ENCODE measurements around the gene SRRM2.

The SRRM2 gene

DNA sequence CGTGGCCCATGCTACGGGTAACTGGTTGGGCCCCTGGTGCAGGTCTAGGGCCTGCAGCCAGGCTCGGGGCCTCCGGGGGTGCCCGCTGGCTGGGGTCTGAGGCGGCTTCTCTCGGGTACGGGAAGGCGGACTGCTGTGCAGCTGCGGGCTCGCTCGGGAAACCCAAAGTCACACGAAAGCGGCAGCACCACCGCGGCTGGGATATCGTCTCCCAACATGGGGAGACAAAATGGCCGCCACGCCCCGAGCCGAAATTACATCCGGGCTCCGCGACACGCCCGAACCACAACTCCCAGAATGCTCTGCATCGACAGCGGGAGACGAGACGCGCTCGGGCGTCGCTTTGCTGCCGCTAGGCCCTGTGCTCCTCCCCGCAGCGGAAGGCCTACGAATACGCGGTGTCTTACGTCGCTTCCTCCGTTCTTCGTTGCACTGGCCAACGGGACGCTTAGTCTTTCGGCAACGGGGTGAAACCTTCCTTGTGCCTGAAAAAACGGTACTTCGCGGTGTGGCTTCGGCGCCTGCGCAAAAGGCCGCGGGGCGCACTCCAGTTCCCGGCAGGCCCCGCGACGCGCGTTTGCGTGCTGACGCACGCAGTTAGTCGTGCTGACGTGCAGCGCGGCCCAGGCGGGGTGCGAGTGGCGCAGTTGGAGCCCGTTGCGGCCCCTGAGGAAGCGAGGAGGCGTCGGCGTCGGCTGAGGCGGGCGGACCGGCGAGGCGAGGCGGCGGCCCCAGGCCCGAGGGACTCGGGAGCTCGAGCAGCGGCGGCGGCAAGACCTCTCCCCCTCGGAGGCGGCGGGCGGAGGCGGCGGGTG lies at the start of gene SRRM2:
Gene SRRM2, plus strand, starts transcription at position 604 of the 815 bp plus-strand sequence. CDS start 3,727 bp downstream, outside the sequence.
- peak within 1 kb of the TSS; percentile 94 for H3K4me3 ChIP-seq (ENCODE audit: low read length)

DNA sequence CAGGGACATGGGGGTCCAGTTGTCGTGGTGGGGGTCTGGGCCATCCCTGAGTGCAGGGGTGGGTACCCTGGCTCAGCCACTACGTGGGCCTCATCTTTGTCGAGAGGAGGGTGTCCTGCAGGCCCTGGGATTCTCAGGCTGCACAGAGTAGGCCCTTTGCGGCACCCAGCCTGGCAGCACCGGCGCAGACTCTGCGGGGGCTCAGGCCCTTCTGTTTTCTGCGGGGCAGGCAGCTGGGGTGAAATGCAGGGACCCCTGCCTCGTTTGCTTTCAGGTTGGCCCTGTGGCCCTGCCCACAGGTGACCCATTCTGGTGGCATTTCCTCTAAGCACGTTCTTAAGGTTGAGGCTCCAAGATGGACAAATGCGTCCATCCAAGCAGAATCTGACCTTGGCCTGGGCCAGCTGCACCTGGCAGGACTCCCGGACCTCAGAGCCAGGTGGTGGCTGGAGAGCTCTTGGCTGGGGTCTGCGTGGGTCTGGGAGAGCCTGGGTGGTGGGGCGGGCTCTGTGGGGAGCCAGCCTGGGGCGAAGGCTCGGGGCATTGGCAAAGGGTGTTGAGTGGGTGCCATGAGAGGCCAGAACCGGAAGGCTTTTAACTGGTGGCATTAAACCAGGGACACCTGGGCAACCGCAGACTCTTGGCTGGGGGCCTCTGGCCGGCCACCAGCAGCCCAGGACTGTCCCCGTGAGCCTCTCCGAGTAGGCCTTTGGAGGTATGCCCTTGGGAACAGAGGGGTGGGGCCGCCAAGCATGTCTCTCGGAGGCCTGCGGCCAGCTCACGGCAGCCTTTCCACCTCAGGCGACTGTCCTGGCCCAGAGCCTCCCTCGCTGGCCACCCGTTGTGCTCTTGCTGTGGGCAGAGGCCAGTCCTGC lies 49.3 kb upstream of the SRRM2 start:
- TF ChIP-seq, protein P1, sequence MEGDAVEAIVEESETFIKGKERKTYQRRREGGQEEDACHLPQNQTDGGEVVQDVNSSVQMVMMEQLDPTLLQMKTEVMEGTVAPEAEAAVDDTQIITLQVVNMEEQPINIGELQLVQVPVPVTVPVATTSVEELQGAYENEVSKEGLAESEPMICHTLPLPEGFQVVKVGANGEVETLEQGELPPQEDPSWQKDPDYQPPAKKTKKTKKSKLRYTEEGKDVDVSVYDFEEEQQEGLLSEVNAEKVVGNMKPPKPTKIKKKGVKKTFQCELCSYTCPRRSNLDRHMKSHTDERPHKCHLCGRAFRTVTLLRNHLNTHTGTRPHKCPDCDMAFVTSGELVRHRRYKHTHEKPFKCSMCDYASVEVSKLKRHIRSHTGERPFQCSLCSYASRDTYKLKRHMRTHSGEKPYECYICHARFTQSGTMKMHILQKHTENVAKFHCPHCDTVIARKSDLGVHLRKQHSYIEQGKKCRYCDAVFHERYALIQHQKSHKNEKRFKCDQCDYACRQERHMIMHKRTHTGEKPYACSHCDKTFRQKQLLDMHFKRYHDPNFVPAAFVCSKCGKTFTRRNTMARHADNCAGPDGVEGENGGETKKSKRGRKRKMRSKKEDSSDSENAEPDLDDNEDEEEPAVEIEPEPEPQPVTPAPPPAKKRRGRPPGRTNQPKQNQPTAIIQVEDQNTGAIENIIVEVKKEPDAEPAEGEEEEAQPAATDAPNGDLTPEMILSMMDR (conservative IDR thresholded peaks at IDR 0.05; ENCODE audit: low read length) = no peak
- no peak overlapping the region for H3K4me3 ChIP-seq (ENCODE audit: low read length)
- no peak for DNase-seq (ENCODE audit: low read depth)

More for the DNA sequence above, at the start of gene SRRM2:
- TF ChIP-seq, protein P1 (conservative IDR thresholded peaks at IDR 0.05; ENCODE audit: low read length) = no peak; the same call in 1 of the 2 replicates
- DNase-seq (ENCODE audit: low read depth) = peak; percentile 96

DNA sequence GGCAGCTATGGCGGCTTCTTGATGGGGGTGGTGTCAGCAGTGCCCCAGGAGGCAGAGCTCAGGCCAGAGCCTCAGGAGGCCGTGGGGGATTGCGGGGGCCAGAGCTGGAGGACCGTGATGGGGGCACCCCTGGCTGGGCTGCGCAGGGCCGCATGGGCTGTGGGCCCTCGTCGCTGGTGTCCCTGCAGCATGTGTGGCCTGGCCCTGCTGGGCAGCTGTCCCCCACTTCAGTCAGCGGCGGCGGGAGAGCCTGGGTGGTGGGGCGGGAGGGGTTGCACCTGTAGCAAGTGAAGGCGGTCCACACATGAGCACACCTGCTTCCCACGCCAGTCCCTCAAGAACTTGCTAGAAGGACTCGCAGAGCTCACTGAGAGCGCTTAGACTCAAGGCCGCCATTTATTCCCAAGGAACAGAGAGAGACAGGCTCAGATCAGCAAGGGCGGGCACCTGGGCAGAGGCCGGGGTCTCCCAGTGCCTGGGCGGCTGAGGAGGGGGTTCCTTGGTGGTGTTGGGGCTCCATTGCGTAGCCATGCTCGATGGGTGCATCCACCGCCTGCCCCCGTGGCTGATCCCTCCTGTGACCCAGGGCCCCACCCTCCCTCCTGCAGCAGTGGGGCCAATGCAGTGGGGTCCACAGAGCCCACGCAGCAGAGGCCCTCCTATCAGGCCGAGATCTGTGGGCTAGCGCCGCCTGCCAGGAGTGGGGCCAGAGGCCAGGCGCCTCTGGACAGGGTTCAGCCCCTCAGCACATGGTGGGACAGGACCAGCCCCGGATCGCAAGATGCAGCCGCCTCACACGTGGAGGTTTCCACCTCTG lies 48.1 kb upstream of the SRRM2 start:
- no peak for DNase-seq (ENCODE audit: low read depth)
- TF ChIP-seq, protein P1 (conservative IDR thresholded peaks at IDR 0.05; ENCODE audit: low read length) = no peak

DNA sequence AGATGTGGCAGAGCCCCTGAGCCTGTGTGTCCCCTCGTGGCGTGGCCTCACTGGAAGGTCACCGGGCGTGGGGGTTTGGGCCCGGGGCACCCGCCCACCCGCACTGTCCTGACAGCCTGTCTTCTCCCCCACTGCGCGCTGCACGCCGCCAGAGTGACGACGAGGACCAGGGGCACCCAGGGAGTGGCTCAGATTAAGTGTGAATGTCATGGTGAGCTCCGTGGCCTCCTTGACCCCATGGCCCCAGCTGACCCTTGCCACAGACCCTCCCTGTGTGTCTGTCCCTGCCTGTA lies 47.5 kb upstream of the SRRM2 start:
- TF ChIP-seq, protein P1 (conservative IDR thresholded peaks at IDR 0.05; ENCODE audit: low read length) = no peak
- no peak overlapping the region for H3K4me3 ChIP-seq (ENCODE audit: low read length)
- no peak for DNase-seq (ENCODE audit: low read depth)

More for the DNA sequence above, 48.1 kb upstream of the SRRM2 start:
- H3K4me3 ChIP-seq (ENCODE audit: low read length) = no peak overlapping the region

DNA sequence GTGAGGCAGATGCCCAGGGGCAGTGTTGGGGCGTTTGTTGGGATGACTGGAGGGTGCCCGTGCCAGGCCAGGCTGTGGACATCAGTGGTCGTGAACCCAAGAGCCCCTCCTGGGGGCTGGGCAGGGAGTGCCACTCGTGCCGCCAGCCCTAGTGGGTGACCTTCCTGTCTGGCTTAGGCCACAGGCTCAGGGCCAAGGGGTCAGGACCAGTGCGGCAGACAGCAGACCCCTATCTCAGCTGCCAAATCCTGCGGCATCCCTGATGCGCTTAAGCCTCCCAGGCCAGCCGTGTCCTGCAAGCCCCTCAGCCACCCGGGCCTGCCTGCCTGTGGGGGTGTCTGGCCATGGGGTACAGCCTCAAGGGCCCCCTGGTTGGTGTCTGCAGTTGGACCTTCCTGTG lies 47.1 kb upstream of the SRRM2 start:
- no peak for DNase-seq (ENCODE audit: low read depth)
- TF ChIP-seq, protein P1 (conservative IDR thresholded peaks at IDR 0.05; ENCODE audit: low read length) = no peak
- H3K4me3 ChIP-seq (ENCODE audit: low read length) = no peak overlapping the region

DNA sequence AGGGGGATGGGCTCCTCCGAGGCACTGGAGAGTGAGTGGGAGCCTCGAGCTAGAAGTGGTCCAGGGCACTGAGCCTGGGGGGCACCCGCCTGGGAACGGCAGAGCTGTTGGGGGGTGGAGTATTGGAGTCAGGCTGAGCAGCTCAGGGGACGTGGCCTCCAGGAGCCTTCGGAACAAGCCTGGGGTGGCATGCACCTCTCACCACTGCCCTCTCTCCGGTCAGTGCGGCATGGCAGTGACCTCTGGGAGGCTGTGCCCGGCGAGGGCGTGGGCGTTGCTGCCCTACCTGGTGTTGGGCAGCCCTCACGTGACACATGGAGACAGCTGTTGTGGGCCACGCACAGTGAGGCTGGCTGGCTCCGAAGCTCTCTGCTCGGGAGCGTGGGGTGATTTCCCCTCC lies 46.4 kb upstream of the SRRM2 start:
- TF ChIP-seq, protein P1 (conservative IDR thresholded peaks at IDR 0.05; ENCODE audit: low read length) = no peak
- no peak overlapping the region for H3K4me3 ChIP-seq (ENCODE audit: low read length)
- no peak for DNase-seq (ENCODE audit: low read depth)

All from AG10803 (cell line).